Psoas muscle (tissue), 8 donors: ENCODE measurements around the gene HMGXB3. TPM values are rescaled to one million over a fixed set of nuclear protein-coding genes. Genes with fewer than 3 reads are reported as not detected.

Experiments used
- ATAC-seq, 4 donors: fragments of 200-7000 bp; cut with Tn5 transposase; one replicate each; pipeline ENCODE4 v1.9.1; 2020; ENCODE audit warnings: moderate library complexity in 3 of 4, mild to moderate bottlenecking in 2 of 4
- DNase-seq, 2 donors: peaks; one replicate each; pipeline ENCODE4 v3.0.0-alpha.2; 2020
- H3K27ac ChIP-seq: fragments of 200-600 bp; one replicate; pipeline ENCODE4 v1.8.0; 2022
- H3K27me3 ChIP-seq, 3 donors: fragments of 200-600 bp in 1 of 3; one replicate each; pipeline versions ENCODE4 v1.6.1 to v1.8.0; 2013 to 2022; ENCODE audit warnings: low read length in 2 of 3, mild to moderate bottlenecking in 2 of 3, moderate library complexity in 1 of 3; ENCODE audit not compliant: insufficient read depth in 3 of 3
- H3K36me3 ChIP-seq, 2 donors: fragments of 200-600 bp in 1 of 2; one replicate each; pipeline versions ENCODE4 v1.6.1 to v1.8.0; 2013 to 2022; ENCODE audit warnings: low read depth in 1 of 2, mild to moderate bottlenecking in 1 of 2, moderate library complexity in 1 of 2; ENCODE audit not compliant: insufficient read depth in 1 of 2
- H3K4me1 ChIP-seq: fragments of 200-600 bp; one replicate; pipeline ENCODE4 v1.8.0; 2022
- H3K4me3 ChIP-seq: fragments of 200-600 bp; one replicate; pipeline ENCODE4 v1.8.0; 2022; ENCODE audit warnings: mild to moderate bottlenecking
- H3K9me3 ChIP-seq: fragments of 200-600 bp; one replicate; pipeline ENCODE4 v1.8.0; 2022
- CTCF ChIP-seq: fragments of 200-600 bp; IDR thresholded peaks from one replicate; pipeline ENCODE4 v1.8.0; 2022; ENCODE audit warnings: antibody characterized with exemption
- WGBS, 3 donors: extraction: QIAGEN DNeasy Blood & Tissue Kit; methylation state at CpG; one replicate each; pipeline versions ENCODE4 v1.1.6 to v1.1.7; 2013; 5-methylcytosine and 5-hydroxymethylcytosine counted together
- intact Hi-C, 2 donors: fragments of 100-400 bp; cut with DNase I; formaldehyde crosslinking; loops; one replicate each; pipeline versions ENCODE4 v1.11.0 to v1.14.2; 2022
- polyA plus RNA-seq, 3 donors: library from polyadenylated mRNA; stranded (reverse); fragments of 200-250 nt; gene quantifications; one replicate each; pipeline ENCODE4 v1.2.3, GENCODE V29; 2013
- total RNA-seq, 4 donors: library from RNA; stranded (reverse); fragmentation: NEBNext Ultra II Directional in 2 of 4; extraction: Animal tissue kit (Norgen Biotek cat#: 25700) in 2 of 4; gene quantifications; one replicate each; pipeline versions ENCODE4 v1.2.1 to v1.2.4, GENCODE V29; 2021 to 2023
- donor health status: healthy with polysubstance abuse.
- donor health status: DM: no; HTN: no; CAD: no; lungs with moderate emphysema.
- donor health status: Bipolar disorder and iron deficiency.
- donor health status: healthy.
- donor health status: DM: yes; HTN: yes; CAD: no.
- donor health status: DM: no; HTN: no; CAD: no.
- donor health status: DM: no; HTN: no; CAD: no.
- donor health status: DM: yes; HTN: yes; CAD: no.

The HMGXB3 gene
- total and polyA plus RNA-seq, 7 donors: 8.6 to 23.2 (median 15.4) TPM

GRCh38 chr5:150057996-150058395, 57.5 kb downstream of the HMGXB3 start:
- 48 to 61% (median 53%) methylated on average over 5 of the region's 5 CpGs for WGBS, 3 donors
- peaks cover 5 to 34% of the 10 kb centered on the region in 2 donors for H3K36me3 ChIP-seq
- ATAC-seq (peak; percentile 14 to 57 (median 40)), DNase-seq (no peak)
- no peaks in the 10 kb centered on the region for H3K9me3 ChIP-seq
- no peak for TF ChIP-seq CTCF
- peaks cover 6% of the 10 kb centered on the region for H3K4me1 ChIP-seq
- H3K4me3 ChIP-seq: no peak overlapping the region
- intact Hi-C loops: no loop called here
- no peaks in the 10 kb centered on the region for H3K27me3 ChIP-seq
- H3K27ac ChIP-seq: no peak overlapping the region

- DNase-seq (peak in 1 of 2 donors; percentile 50), ATAC-seq (peak; percentile 34 to 68 (median 68))
- intact Hi-C loops: no loop called here
- H3K4me1 ChIP-seq: peaks cover 6% of the 10 kb centered on the region
- no peak for TF ChIP-seq CTCF
- 75 to 82% (median 82%) methylated on average over 6 of the region's 6 CpGs for WGBS, 3 donors
- H3K27ac ChIP-seq: no peak overlapping the region
- H3K9me3 ChIP-seq: no peaks in the 10 kb centered on the region
- H3K36me3 ChIP-seq: peaks cover 2 to 28% of the 10 kb centered on the region in 2 donors
- H3K4me3 ChIP-seq: no peak overlapping the region
- no peaks in the 10 kb centered on the region for H3K27me3 ChIP-seq
Observed at GRCh38 chr5:150058480-150059126, 58.1 kb downstream of the HMGXB3 start.

- no peak overlapping the region for H3K4me3 ChIP-seq
- H3K27me3 ChIP-seq: no peaks in the 10 kb centered on the region
- no peak for TF ChIP-seq CTCF
- no peak overlapping the region for H3K27ac ChIP-seq
- H3K36me3 ChIP-seq: peaks cover 2 to 18% of the 10 kb centered on the region in 2 donors
- DNase-seq: peak in 1 of 2 donors; percentile 45
- 84 to 91% (median 91%) methylated on average over 11 of the region's 11 CpGs for WGBS, 3 donors
- no peaks in the 10 kb centered on the region for H3K9me3 ChIP-seq
- H3K4me1 ChIP-seq: peaks cover 6% of the 10 kb centered on the region
- ATAC-seq: no peak
- intact Hi-C loops: no loop called here
Observed at GRCh38 chr5:150059623-150060022, 59.1 kb downstream of the HMGXB3 start.

- H3K36me3 ChIP-seq: peaks cover 0 to 10% of the 10 kb centered on the region in 2 donors
Observed at GRCh38 chr5:150060471-150060870, 59.9 kb downstream of the HMGXB3 start.

More at GRCh38 chr5:150060471-150060870, 59.9 kb downstream of the HMGXB3 start:
- H3K4me1 ChIP-seq: peaks cover 6% of the 10 kb centered on the region
- DNase-seq (peak in 1 of 2 donors; percentile 28), ATAC-seq (no peak)
- no peak overlapping the region for H3K27ac ChIP-seq
- intact Hi-C loops: no loop called here
- 81 to 95% (median 82%) methylated on average over 6 to 7 of the region's 7 CpGs for WGBS, 3 donors
- H3K9me3 ChIP-seq: no peaks in the 10 kb centered on the region
- H3K27me3 ChIP-seq: no peaks in the 10 kb centered on the region
- H3K4me3 ChIP-seq: no peak overlapping the region
- TF ChIP-seq CTCF: no peak
